ENCODE data around the gene RAB35. TPM values are rescaled to one million over a fixed set of nuclear protein-coding genes. Genes with fewer than 3 reads are reported as not detected.

Gene RAB35
- total and polyA plus RNA-seq, 2 of the 4 experiments (the other 2 are of a cell fraction): 32.6 to 49.6 TPM

- Histone ChIP-seq H4K5ac (ENCODE audit: low read depth, low read length) (no peak overlapping the region), H2AK5ac (ENCODE audit: low read depth, low read length) (no peak overlapping the region), H4K20me1 (ENCODE audit: insufficient read depth, low read length) (peaks cover 75% of the 10 kb centered on the region), H2BK120ac (ENCODE audit: low read depth, low read length) (no peak overlapping the region), H3K27ac (ENCODE audit: insufficient read depth, low read length) (no peak overlapping the region), H2BK15ac (ENCODE audit: low read depth, low read length) (no peak overlapping the region), H2AFZ (replicated peaks; ENCODE audit: low read length, poor library complexity) (no peak overlapping the region), H4K8ac (ENCODE audit: low read depth in 2 of 2, low read length in 2 of 2) (no peak overlapping the region), H3K23ac (ENCODE audit: low read depth, low read length) (no peak overlapping the region), H3K79me1 (ENCODE audit: low read depth in 1 of 2, low read length in 2 of 2) (peaks cover 12 to 77% of the 10 kb centered on the region in 2 experiments), H3K14ac (replicated peaks; ENCODE audit: low read depth, low read length) (no peak overlapping the region), H2BK5ac (ENCODE audit: low read depth, low read length, poor library complexity, severe bottlenecking) (no peak overlapping the region), H3K9me1 (ENCODE audit: insufficient read depth, low read length) (peaks cover 8% of the 10 kb centered on the region), H3K36me3 (ENCODE audit: control insufficient read depth, insufficient read depth, low read length) (peaks cover 61% of the 10 kb centered on the region), H2AK9ac (replicated peaks; ENCODE audit: low read depth, low read length, poor library complexity) (no peak overlapping the region), H3K27me3 (ENCODE audit: control insufficient read depth, insufficient read depth, low read length) (no peaks in the 10 kb centered on the region), H2BK20ac (ENCODE audit: low read depth, low read length) (no peak overlapping the region), H3K4me1 (ENCODE audit: control insufficient read depth, insufficient read depth, low read length) (peaks cover 7% of the 10 kb centered on the region; the same call in 1 of the 2 replicates), H3K4ac (ENCODE audit: low read depth, low read length) (no peak overlapping the region), H3K4me3 (ENCODE audit: insufficient read depth, low read depth, low read length) (no peak overlapping the region), H3K18ac (ENCODE audit: low read depth, low read length) (no peak overlapping the region), H3K9ac (ENCODE audit: low read depth, low read length) (no peak overlapping the region), H4K91ac (ENCODE audit: insufficient read depth, low read depth, low read length) (no peak overlapping the region), H3K56ac (ENCODE audit: extremely low read depth, insufficient read depth, low read length) (no peak overlapping the region), H3K4me2 (ENCODE audit: low read depth, low read length) (no peak overlapping the region), H3K9me3 (ENCODE audit: control insufficient read depth, insufficient read depth, low read length) (no peaks in the 10 kb centered on the region)
- dilution Hi-C loops (cut with HindIII; ENCODE audit: low sequenced_read_pairs, unreplicated experiment) (no loop called here), intact Hi-C loops (cut with micrococcal nuclease) (no loop called here), in situ Hi-C loops (cut with MboI; ENCODE audit: low sequenced_read_pairs) (loop anchor here (25.0 kb wide), 1 partner anchor 1737 kb away; the partner anchor contains the start of gene TAOK3)
- BruUV-seq (replicated peaks): no TSS peak
- no peak for TF ChIP-seq SMC3 (IDR thresholded peaks at IDR 0.05; ENCODE audit: low read depth, low read length)
- TF ChIP-seq FOS (IDR thresholded peaks at IDR 0.05; ENCODE audit: low read depth, low read length): no peak
- no peak for TF ChIP-seq POLR2A (IDR thresholded peaks at IDR 0.05; ENCODE audit: low read depth, low read length)
- no peak for TF ChIP-seq CHD1 (IDR thresholded peaks at IDR 0.05; ENCODE audit: low read depth, low read length)
- TF ChIP-seq CEBPB (IDR thresholded peaks at IDR 0.05; ENCODE audit: low read depth, low read length): no peak
- no peak for TF ChIP-seq BHLHE40 (IDR thresholded peaks at IDR 0.05; ENCODE audit: low read depth, low read length)
- no peak for TF ChIP-seq MAFK (IDR thresholded peaks at IDR 0.05; ENCODE audit: low read depth, low read length)
- no peak for TF ChIP-seq ELK1 (IDR thresholded peaks at IDR 0.05; ENCODE audit: borderline replicate concordance, low read depth, low read length)
- TF ChIP-seq NFE2L2 (IDR thresholded peaks at IDR 0.05; ENCODE audit: low read depth, low read length): no peak
- no peak for TF ChIP-seq MAZ (IDR thresholded peaks at IDR 0.05; ENCODE audit: borderline replicate concordance, low read depth, low read length)
- no peak for TF ChIP-seq RAD21 (IDR thresholded peaks at IDR 0.05; ENCODE audit: low read length)
- TF ChIP-seq RFX5 (IDR thresholded peaks at IDR 0.05; ENCODE audit: low read depth, low read length): no peak
- DNase-seq (no peak), ATAC-seq (ENCODE audit: low read depth) (no peak)
- CTCF ChIA-PET: interaction anchor here (1.2 kb wide), 1 partner anchor 12 kb away, joined by 4 read pairs; no protein-coding TSS in a partner anchor
- WGBS, 2 experiments (ENCODE audit: extremely low coverage in 2 of 2, insufficient read length in 1 of 2): no CpG with 5 or more reads among the region's 11 CpGs
- POLR2A ChIA-PET (ENCODE audit: unreplicated experiment): no interaction called here
Observed at GRCh38 chr12:120099738-120100137, 16.8 kb downstream of the RAB35 start.

Data from IMR-90 (cell line).